Spleen (tissue), 11 donors: ENCODE measurements around the gene ATP6AP2. TPM values are rescaled to one million over a fixed set of nuclear protein-coding genes. Genes with fewer than 3 reads are reported as not detected.
A peak's percentile ranks its signal among the peaks of the same experiment; 100 is the strongest.

ENCODE experiments used
- DNase-seq: peaks from one replicate; pipeline ENCODE4 v3.0.0-alpha.2; 2020
- H3K27ac ChIP-seq, 8 donors: fragments of 200-600 bp; sonication (generic) in 7 of 8; 1 replicate in 4 of 8; 2 replicates in 4 of 8; pipeline versions ENCODE4 v1.5.0 to v1.8.0; 2016 to 2021; ENCODE audit warnings: inconsistent platforms in 4 of 8, mild to moderate bottlenecking in 4 of 8, moderate library complexity in 1 of 8
- H3K27me3 ChIP-seq, 7 donors: fragments of 200-600 bp; sonication (generic) in 6 of 7; replicated peaks in 1 of 7; 1 replicate in 4 of 7; 2 replicates in 3 of 7; pipeline versions ENCODE4 v1.5.0 to v1.8.0; 2016 to 2021; ENCODE audit warnings: inconsistent platforms in 3 of 7, mild to moderate bottlenecking in 1 of 7
- H3K36me3 ChIP-seq, 6 donors: fragments of 200-600 bp; sonication (generic) in 5 of 6; 1 replicate in 4 of 6; 2 replicates in 2 of 6; pipeline versions ENCODE4 v1.5.0 to v1.8.0; 2016 to 2021; ENCODE audit warnings: inconsistent platforms in 2 of 6
- H3K4me1 ChIP-seq, 6 donors: fragments of 200-600 bp; sonication (generic) in 5 of 6; 1 replicate in 3 of 6; 2 replicates in 3 of 6; pipeline versions ENCODE4 v1.5.0 to v1.8.0; 2016 to 2021; ENCODE audit warnings: inconsistent platforms in 3 of 6
- H3K4me3 ChIP-seq, 8 donors: fragments of 200-600 bp; sonication (generic) in 7 of 8; 1 replicate in 4 of 8; 2 replicates in 4 of 8; pipeline versions ENCODE4 v1.5.0 to v1.8.0; 2016 to 2021; ENCODE audit warnings: inconsistent platforms in 4 of 8, mild to moderate bottlenecking in 4 of 8, moderate library complexity in 2 of 8
- H3K9me3 ChIP-seq, 8 donors: fragments of 200-600 bp; sonication (generic) in 7 of 8; 1 replicate in 4 of 8; 2 replicates in 4 of 8; pipeline versions ENCODE4 v1.5.0 to v1.8.0; 2016 to 2021; ENCODE audit warnings: inconsistent platforms in 4 of 8
- CTCF ChIP-seq, 11 experiments: fragments of 200-600 bp in 7 of 11; fragments of 450-650 bp in 4 of 11; sonication (generic) in 4 of 11; IDR thresholded peaks in 8 of 11; conservative IDR thresholded peaks in 3 of 11; 1 replicate in 7 of 11; 2 replicates in 4 of 11; pipeline versions ENCODE4 v1.4.0 to v1.8.0; 2016 to 2021; ENCODE audit warnings: antibody characterized with exemption in 11 of 11, inconsistent platforms in 4 of 11, mild to moderate bottlenecking in 1 of 11
- POLR2A ChIP-seq, 3 donors: fragments of 450-650 bp; IDR thresholded peaks; one replicate each; pipeline ENCODE4 v1.5.1; 2017; ENCODE audit warnings: antibody characterized with exemption in 3 of 3, mild to moderate bottlenecking in 1 of 3
- POLR2AphosphoS5 ChIP-seq, 3 donors: sonication (generic); formaldehyde crosslinking; IDR thresholded peaks; one replicate each; pipeline ENCODE4 v1.5.1; 2017; ENCODE audit warnings: antibody characterized with exemption in 3 of 3
- WGBS, 5 donors: extraction: QIAGEN DNeasy Blood & Tissue Kit in 3 of 5; methylation state at CpG; one replicate each; pipeline versions ENCODE4 v1.1.5 to v1.1.7; 2013 to 2018; 5-methylcytosine and 5-hydroxymethylcytosine counted together
- intact Hi-C: fragments of 100-400 bp; cut with DNase I; formaldehyde crosslinking; loops from one replicate; pipeline ENCODE4 v1.15.0; 2023; ENCODE audit warnings: low total_unique reads
- polyA plus RNA-seq, 3 donors: library from polyadenylated mRNA; stranded (reverse); fragments of 200-250 nt; gene quantifications; one replicate each; pipeline ENCODE4 v1.2.1, GENCODE V29; 2013
- total RNA-seq, 7 donors: library from RNA; depleted of rRNA in 3 of 7; stranded (reverse); fragments of >200 nt in 3 of 7; fragmentation: NEBNext Ultra II Directional in 4 of 7; extraction: Animal tissue kit (Norgen Biotek cat#: 25700) in 4 of 7; gene quantifications; one replicate each; pipeline versions ENCODE4 v1.1.0 to v1.2.1, GENCODE V29; 2016 to 2021
- donor health status: healthy with polysubstance abuse.
- donor health status: DM: no; HTN: no; CAD: no; lungs with moderate emphysema.
- donor health status: DM: no; HTN: no; CAD: no.
- donor health status: Bipolar disorder and iron deficiency.
- donor health status: healthy.
- donor health status: DM: no; HTN: no; CAD: no.
- donor health status: DM: yes; HTN: yes; CAD: no.

The ATP6AP2 gene
- total and polyA plus RNA-seq, 10 donors: 36.9 to 130 (median 83.6) TPM

DNA sequence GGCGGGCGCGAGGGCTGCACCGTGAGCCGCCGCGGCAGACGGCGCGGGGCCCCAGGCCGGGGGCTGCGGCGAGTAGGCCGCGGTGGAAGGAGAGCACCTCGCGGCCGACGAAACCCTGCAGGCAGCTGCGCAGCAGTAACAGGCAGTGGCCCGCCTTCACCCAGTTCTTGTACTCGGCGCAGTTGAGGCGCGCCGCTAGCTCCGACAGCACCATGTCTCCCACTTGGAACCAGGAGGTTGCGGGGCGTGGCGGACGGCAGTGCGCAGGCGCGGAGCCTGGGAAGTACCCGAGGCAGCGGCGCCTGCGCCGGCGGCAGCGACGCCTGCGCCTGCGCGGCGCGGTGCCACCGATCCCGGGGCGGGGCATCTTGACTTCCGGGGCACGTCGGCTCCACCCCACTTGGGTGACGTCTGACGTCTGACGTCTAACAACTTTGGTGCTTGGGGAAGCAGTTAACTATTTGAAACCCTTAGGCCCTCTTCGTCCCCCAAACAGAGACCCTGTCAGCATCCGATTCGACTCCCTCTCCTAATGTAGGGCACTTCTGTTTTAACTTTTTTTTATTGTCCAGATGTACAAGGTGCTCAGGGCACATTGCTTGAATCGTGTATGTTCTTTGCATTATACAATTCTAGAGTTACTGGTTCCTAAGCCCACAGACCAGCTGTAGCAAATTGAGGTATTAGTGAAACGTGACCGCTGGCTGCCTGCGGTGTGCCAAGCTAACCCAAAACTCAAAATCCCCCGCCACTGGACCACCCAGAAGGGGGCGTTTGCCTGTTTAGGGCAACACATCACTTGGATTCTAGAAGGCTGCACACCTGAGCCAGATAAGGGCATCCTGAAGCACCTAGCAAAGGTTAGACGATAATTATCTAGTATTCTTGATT is 66.8 kb downstream of the ATP6AP2 start, which contains the start of gene CXorf38:
Gene CXorf38, minus strand, starts transcription at position 255 of the 891 bp plus-strand sequence. Its CDS starts 41 bp downstream, at position 214.
- peaks cover 25 to 51% (median 32%) of the 10 kb centered on the region in 6 donors for H3K4me1 ChIP-seq
- TF ChIP-seq POLR2AphosphoS5 (IDR thresholded peaks at IDR 0.05): peak; percentile 92 to 93 (median 93)
- no peak for TF ChIP-seq CTCF (IDR thresholded peaks at IDR 0.05 in 8 of 11, conservative IDR thresholded peaks at IDR 0.05 in 3 of 11)
- TF ChIP-seq POLR2A (IDR thresholded peaks at IDR 0.05): peak in 1 of 3 donors; percentile 29
- H3K4me3 ChIP-seq: peak within 1 kb of the TSS; percentile 72 to 96 (median 84)
- H3K9me3 ChIP-seq: no peaks in the 10 kb centered on the region
- peak; percentile 97 for DNase-seq
- no peaks in the 10 kb centered on the region for H3K27me3 ChIP-seq
- intact Hi-C loops: no loop called here
- 0 to 19% (median 3%) methylated on average over 2 to 66 of the region's 66 CpGs for WGBS, 5 donors
- H3K27ac ChIP-seq: peak within 1 kb of the TSS; percentile 63 to 95 (median 89)
- peaks cover 0 to 10% (median 1%) of the 10 kb centered on the region in 6 donors for H3K36me3 ChIP-seq

- H3K4me1 ChIP-seq: peaks cover 0 to 15% (median 4%) of the 10 kb centered on the region in 6 donors
- peaks cover 0 to 45% (median 13%) of the 10 kb centered on the region in 6 donors for H3K36me3 ChIP-seq
- intact Hi-C loops: loop anchor here (5.0 kb wide), 1 partner anchor 141 kb away; no protein-coding TSS in a partner anchor
- WGBS, 5 donors: 0 to 4% (median 3%) methylated on average over 3 of the region's 3 CpGs
- H3K27ac ChIP-seq: no peak overlapping the region
- no peaks in the 10 kb centered on the region for H3K9me3 ChIP-seq
- peak; percentile 83 for DNase-seq
- H3K4me3 ChIP-seq: no peak overlapping the region
- H3K27me3 ChIP-seq: no peaks in the 10 kb centered on the region
- TF ChIP-seq CTCF (IDR thresholded peaks at IDR 0.05 in 8 of 11, conservative IDR thresholded peaks at IDR 0.05 in 3 of 11): peak; percentile 37 to 88 (median 73)
- no peak for TF ChIP-seq POLR2AphosphoS5 (IDR thresholded peaks at IDR 0.05)
Measured at GRCh38 chrX:40651620-40652223, 71.0 kb downstream of the ATP6AP2 start.

- no peak for TF ChIP-seq CTCF (IDR thresholded peaks at IDR 0.05 in 8 of 11, conservative IDR thresholded peaks at IDR 0.05 in 3 of 11)
- TF ChIP-seq POLR2A (IDR thresholded peaks at IDR 0.05): no peak
- TF ChIP-seq POLR2AphosphoS5 (IDR thresholded peaks at IDR 0.05): no peak
- intact Hi-C loops: loop anchor here (5.0 kb wide), 1 partner anchor 140 kb away; no protein-coding TSS in a partner anchor
Measured at GRCh38 chrX:40652664-40653063, 71.9 kb downstream of the ATP6AP2 start.

More at GRCh38 chrX:40652664-40653063, 71.9 kb downstream of the ATP6AP2 start:
- no peak overlapping the region for H3K27ac ChIP-seq
- DNase-seq: no peak
- WGBS, 5 donors: 69 to 93% (median 89%) methylated on average over 1 of the region's 1 CpG
- H3K36me3 ChIP-seq: peaks cover 0 to 54% (median 22%) of the 10 kb centered on the region in 6 donors
- H3K9me3 ChIP-seq: no peaks in the 10 kb centered on the region
- H3K27me3 ChIP-seq: no peaks in the 10 kb centered on the region
- no peak overlapping the region for H3K4me3 ChIP-seq
- H3K4me1 ChIP-seq: peaks cover 0 to 11% (median 4%) of the 10 kb centered on the region in 6 donors
